GM19240 (cell line): ENCODE data around the gene ITM2C.

Source experiments
- DNase-seq: peaks from one replicate; pipeline ENCODE4 v3.0.0; 2011; ENCODE audit warnings: low spot score; ENCODE audit not compliant: insufficient read length

ITM2C gene

GRCh38 chr2:230850358-230850658 lies 14.4 kb upstream of the ITM2C start:
- no peak for DNase-seq

GRCh38 chr2:230852113-230852512 lies 12.6 kb upstream of the ITM2C start:
- no peak for DNase-seq

GRCh38 chr2:230861552-230862255 lies 3.0 kb upstream of the ITM2C start:
- no peak for DNase-seq

GRCh38 chr2:230862292-230862691 lies 2.5 kb upstream of the ITM2C start:
- no peak for DNase-seq

- DNase-seq: no peak
These were observed 1.7 kb upstream of the ITM2C start for GRCh38 chr2:230863031-230863430.

- DNase-seq: no peak
These were observed 1.2 kb upstream of the ITM2C start for GRCh38 chr2:230863442-230864121.

GRCh38 chr2:230864122-230864604 lies 579 bp upstream of the ITM2C start:
- no peak for DNase-seq

- no peak for DNase-seq
These were observed 594 bp downstream of the ITM2C start for GRCh38 chr2:230865307-230865765.

GRCh38 chr2:230865766-230866755 lies 1.3 kb downstream of the ITM2C start:
- DNase-seq: no peak

- no peak for DNase-seq
These were observed 2.2 kb downstream of the ITM2C start for GRCh38 chr2:230866756-230867523.

- DNase-seq: no peak
These were observed 3.6 kb downstream of the ITM2C start for GRCh38 chr2:230868161-230868946.

GRCh38 chr2:230868947-230869913 lies 4.5 kb downstream of the ITM2C start:
- DNase-seq: no peak

- DNase-seq: no peak
These were observed 5.3 kb downstream of the ITM2C start for GRCh38 chr2:230869914-230870543.

- DNase-seq: no peak
These were observed 6.0 kb downstream of the ITM2C start for GRCh38 chr2:230870544-230871360.

GRCh38 chr2:230871361-230872150 lies 6.8 kb downstream of the ITM2C start:
- DNase-seq: no peak

- no peak for DNase-seq
These were observed 7.6 kb downstream of the ITM2C start for GRCh38 chr2:230872151-230872967.
